ENCODE measurements around the gene DEPDC1B. TPM values are rescaled to one million over a fixed set of nuclear protein-coding genes. Genes with fewer than 3 reads are reported as not detected.

DEPDC1B gene
- total RNA-seq, 1 donor from 2014 or later, result 2.4 TPM

DNA sequence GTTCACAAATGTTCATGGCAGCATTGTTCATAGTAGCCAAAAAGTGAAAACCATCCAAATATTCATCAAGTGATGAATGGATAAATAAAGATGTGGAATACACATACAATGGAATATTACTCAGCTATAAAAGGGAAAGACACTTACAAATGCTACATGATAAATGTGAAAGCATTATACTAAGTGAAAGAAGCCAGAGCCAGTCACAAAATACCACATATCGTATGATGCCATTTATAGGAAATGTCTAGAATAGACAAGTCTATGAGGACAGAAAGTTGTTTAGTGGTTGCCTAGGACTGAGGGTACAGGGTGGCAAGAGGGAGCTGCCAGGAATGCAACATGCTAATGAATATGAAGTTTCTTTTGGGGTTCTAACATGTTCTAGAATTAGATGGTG is 148.7 kb downstream of the DEPDC1B start:
- intact Hi-C loops (cut with DNase I), result no loop called here
- no peak overlapping the region for H3K4me3 ChIP-seq
- H3K27me3 ChIP-seq, result no peaks in the 10 kb centered on the region
- peaks cover 0 to 3% of the 10 kb centered on the region in 2 donors for H3K9me3 ChIP-seq
- peaks cover 0 to 2% of the 10 kb centered on the region in 2 donors for H3K4me1 ChIP-seq
- no peaks in the 10 kb centered on the region for H3K36me3 ChIP-seq
- TF ChIP-seq, protein P1, sequence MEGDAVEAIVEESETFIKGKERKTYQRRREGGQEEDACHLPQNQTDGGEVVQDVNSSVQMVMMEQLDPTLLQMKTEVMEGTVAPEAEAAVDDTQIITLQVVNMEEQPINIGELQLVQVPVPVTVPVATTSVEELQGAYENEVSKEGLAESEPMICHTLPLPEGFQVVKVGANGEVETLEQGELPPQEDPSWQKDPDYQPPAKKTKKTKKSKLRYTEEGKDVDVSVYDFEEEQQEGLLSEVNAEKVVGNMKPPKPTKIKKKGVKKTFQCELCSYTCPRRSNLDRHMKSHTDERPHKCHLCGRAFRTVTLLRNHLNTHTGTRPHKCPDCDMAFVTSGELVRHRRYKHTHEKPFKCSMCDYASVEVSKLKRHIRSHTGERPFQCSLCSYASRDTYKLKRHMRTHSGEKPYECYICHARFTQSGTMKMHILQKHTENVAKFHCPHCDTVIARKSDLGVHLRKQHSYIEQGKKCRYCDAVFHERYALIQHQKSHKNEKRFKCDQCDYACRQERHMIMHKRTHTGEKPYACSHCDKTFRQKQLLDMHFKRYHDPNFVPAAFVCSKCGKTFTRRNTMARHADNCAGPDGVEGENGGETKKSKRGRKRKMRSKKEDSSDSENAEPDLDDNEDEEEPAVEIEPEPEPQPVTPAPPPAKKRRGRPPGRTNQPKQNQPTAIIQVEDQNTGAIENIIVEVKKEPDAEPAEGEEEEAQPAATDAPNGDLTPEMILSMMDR (IDR thresholded peaks at IDR 0.05), result no peak
- H3K27ac ChIP-seq, result no peak overlapping the region
- no peak for DNase-seq (ENCODE audit: low spot score in 2 of 2)

- DNase-seq (ENCODE audit: low spot score in 2 of 2), result no peak
- no peaks in the 10 kb centered on the region for H3K9me3 ChIP-seq
- H3K27ac ChIP-seq, result no peak overlapping the region
- no peaks in the 10 kb centered on the region for H3K27me3 ChIP-seq
- TF ChIP-seq, protein P1 (IDR thresholded peaks at IDR 0.05), result no peak
- H3K4me3 ChIP-seq, result no peak overlapping the region
- no peaks in the 10 kb centered on the region for H3K36me3 ChIP-seq
- peaks cover 0 to 5% of the 10 kb centered on the region in 2 donors for H3K4me1 ChIP-seq
- intact Hi-C loops (cut with DNase I), result no loop called here
Observed at GRCh38 chr5:60550311-60550710, 149.7 kb downstream of the DEPDC1B start.

- Histone ChIP-seq H3K27me3 (no peaks in the 10 kb centered on the region), H3K4me3 (no peak overlapping the region), H3K4me1 (peaks cover 0 to 5% of the 10 kb centered on the region in 2 donors), H3K36me3 (no peaks in the 10 kb centered on the region), H3K27ac (no peak overlapping the region), H3K9me3 (no peaks in the 10 kb centered on the region)
- TF ChIP-seq, protein P1 (IDR thresholded peaks at IDR 0.05), result no peak
- intact Hi-C loops (cut with DNase I), result no loop called here
- DNase-seq (ENCODE audit: low spot score in 2 of 2), result no peak
Observed at GRCh38 chr5:60549841-60550240, 150.1 kb downstream of the DEPDC1B start.

Other genes starting within 250 kb of the DEPDC1B start
- gene ELOVL7, start 144.1 kb upstream of the DEPDC1B start, total RNA-seq, result 41.8 TPM
- gene ERCC8, start 244.9 kb upstream of the DEPDC1B start, total RNA-seq, result 2.3 TPM
- 38.3 TPM for gene NDUFAF2, start 245.0 kb upstream of the DEPDC1B start, total RNA-seq